ENCODE measurements around the gene TBC1D16. TPM values are rescaled to one million over a fixed set of nuclear protein-coding genes. Genes with fewer than 3 reads are reported as not detected.

TBC1D16 gene
- total RNA-seq, 4 donors from 2014 or later = 6.4 to 20.2 (median 11.5) TPM

DNA sequence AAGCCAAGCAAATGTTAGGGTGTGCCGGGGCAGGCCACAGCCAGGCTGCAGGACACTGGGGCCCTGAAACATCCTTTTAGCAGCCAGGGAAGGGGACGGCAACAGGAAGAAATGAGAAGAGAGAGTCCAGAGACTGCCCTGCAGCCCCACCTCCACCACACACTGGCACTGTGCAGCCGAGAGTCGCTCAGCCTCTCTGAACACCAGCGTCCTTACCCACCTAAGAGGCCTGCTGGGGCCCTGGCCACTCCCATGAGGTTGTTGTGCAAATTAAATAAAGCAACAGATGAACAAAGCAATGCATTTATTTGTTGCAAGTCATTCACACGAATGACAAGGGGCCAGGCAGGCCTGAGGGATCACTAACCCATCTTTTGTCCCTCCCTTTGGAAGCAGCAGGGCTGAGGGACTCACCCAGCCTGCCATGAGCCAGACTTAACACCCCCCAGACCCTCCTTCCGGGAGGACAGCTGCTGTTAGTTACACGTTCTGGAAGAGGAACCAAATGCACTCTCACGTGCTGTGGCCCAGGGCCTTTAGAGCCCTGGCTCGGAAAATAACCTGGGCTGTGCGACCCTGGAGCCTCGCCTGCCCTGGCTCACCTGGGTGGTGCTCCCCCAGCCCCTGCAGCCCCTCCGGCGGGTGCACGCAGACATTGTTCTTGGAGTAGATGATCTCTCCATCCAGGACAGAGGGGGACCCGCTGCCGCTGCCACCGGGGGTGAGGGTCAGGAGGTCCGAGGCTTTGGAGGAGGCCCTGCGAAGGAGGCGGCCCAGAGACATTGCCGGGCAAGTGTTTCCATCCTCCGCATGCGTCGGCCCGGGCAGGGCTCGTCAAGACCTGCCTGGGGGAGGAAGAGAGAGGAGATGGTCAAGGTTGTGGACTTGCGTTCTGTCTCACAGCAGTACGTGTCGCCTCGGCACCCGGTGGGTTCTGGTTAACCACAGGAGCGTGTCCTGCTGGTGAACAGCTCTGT, 22.6 kb downstream of the TBC1D16 start:
- Histone ChIP-seq H3K9me3 (no peaks in the 10 kb centered on the region), H3K4me1 (peaks cover 6 to 13% (median 7%) of the 10 kb centered on the region in 3 donors), H3K27me3 (no peaks in the 10 kb centered on the region), H3K27ac (no peak overlapping the region), H3K36me3 (peaks cover 7 to 46% (median 13%) of the 10 kb centered on the region in 3 donors), H3K4me3 (no peak overlapping the region)
- DNase-seq = no peak
- TF ChIP-seq, protein P1, sequence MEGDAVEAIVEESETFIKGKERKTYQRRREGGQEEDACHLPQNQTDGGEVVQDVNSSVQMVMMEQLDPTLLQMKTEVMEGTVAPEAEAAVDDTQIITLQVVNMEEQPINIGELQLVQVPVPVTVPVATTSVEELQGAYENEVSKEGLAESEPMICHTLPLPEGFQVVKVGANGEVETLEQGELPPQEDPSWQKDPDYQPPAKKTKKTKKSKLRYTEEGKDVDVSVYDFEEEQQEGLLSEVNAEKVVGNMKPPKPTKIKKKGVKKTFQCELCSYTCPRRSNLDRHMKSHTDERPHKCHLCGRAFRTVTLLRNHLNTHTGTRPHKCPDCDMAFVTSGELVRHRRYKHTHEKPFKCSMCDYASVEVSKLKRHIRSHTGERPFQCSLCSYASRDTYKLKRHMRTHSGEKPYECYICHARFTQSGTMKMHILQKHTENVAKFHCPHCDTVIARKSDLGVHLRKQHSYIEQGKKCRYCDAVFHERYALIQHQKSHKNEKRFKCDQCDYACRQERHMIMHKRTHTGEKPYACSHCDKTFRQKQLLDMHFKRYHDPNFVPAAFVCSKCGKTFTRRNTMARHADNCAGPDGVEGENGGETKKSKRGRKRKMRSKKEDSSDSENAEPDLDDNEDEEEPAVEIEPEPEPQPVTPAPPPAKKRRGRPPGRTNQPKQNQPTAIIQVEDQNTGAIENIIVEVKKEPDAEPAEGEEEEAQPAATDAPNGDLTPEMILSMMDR (IDR thresholded peaks at IDR 0.05) = no peak
- no peak for TF ChIP-seq POLR2A (IDR thresholded peaks at IDR 0.05)
- 81 to 86% methylated on average over 7 to 11 of the region's 33 CpGs for WGBS, 2 donors
- intact Hi-C loops (cut with DNase I) = no loop called here

DNA sequence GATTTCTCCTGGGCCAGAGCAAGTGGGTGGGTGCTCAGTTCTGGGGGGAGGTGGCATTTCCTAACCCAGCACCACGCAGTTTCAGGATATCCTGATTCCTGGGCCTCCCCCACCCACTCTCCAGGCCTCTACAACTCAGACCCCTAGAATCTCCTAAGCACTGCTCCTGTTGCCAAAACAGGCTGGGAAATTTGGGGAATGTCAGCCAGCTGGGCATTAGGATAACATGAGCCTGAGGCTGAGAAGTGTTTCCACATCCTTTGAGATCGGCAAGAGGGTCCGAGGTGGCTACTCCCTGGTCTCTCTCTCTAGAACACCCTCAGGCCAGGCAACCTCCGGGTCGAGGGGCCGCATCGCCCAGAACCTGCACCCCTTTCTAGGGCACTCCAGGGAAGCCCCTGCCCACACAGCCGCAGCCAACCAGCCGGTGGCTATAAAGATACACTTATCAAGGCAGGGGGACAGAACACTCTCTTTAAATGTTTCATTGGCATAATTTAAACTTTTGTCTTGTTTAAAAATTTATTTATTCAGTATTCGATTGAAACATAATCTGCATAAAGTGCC, 23.6 kb downstream of the TBC1D16 start:
- no peak for TF ChIP-seq POLR2A (IDR thresholded peaks at IDR 0.05)
- TF ChIP-seq, protein P1 (IDR thresholded peaks at IDR 0.05) = no peak
- intact Hi-C loops (cut with DNase I) = no loop called here
- H3K9me3 ChIP-seq = no peaks in the 10 kb centered on the region
- 88 to 90% methylated on average over 8 to 9 of the region's 10 CpGs for WGBS, 2 donors
- no peaks in the 10 kb centered on the region for H3K27me3 ChIP-seq
- peaks cover 6 to 13% (median 7%) of the 10 kb centered on the region in 3 donors for H3K4me1 ChIP-seq
- H3K36me3 ChIP-seq = peaks cover 7 to 53% (median 13%) of the 10 kb centered on the region in 3 donors
- H3K27ac ChIP-seq = no peak overlapping the region
- H3K4me3 ChIP-seq = no peak overlapping the region
- DNase-seq = no peak

DNA sequence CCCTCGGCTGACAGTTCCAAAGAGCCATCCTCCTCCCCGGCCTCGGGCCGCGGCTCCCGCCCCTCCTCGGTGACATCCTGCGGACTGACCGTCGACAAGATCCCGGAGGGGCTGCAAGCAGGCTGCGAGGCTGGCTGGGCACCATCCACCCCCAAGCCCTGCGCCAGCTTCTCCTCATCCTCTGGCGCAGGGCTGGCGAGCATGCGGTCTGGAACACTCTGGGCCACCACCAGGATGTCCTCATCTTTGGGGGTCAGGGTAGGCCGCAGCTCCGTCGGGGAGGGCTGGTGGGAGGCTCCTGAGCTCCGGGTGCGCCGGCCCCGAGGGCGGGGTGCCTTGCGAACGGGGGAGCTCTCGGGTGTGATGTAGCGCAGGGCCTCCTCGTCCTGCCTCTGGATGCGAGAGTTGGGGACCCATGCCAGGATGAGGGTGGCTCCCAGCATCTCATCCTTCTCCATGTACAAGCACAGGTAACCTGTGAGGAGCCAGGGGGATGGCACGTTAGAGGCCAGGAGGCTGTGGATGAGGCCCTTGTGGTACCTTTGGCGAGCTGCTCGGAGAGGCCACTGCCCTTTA, 25.3 kb downstream of the TBC1D16 start:
- no peak overlapping the region for H3K27ac ChIP-seq
- H3K4me1 ChIP-seq = peaks cover 6 to 21% (median 7%) of the 10 kb centered on the region in 3 donors
- H3K27me3 ChIP-seq = no peaks in the 10 kb centered on the region
- no peak overlapping the region for H3K4me3 ChIP-seq
- DNase-seq = no peak
- WGBS, 2 donors = 93% methylated on average over 25 of the region's 33 CpGs; no CpG with 5 or more reads in 1 of the 2 donors
- intact Hi-C loops (cut with DNase I) = no loop called here
- no peak for TF ChIP-seq POLR2A (IDR thresholded peaks at IDR 0.05)
- TF ChIP-seq, protein P1 (IDR thresholded peaks at IDR 0.05) = no peak
- H3K9me3 ChIP-seq = no peaks in the 10 kb centered on the region
- peaks cover 7 to 53% (median 13%) of the 10 kb centered on the region in 3 donors for H3K36me3 ChIP-seq

DNA sequence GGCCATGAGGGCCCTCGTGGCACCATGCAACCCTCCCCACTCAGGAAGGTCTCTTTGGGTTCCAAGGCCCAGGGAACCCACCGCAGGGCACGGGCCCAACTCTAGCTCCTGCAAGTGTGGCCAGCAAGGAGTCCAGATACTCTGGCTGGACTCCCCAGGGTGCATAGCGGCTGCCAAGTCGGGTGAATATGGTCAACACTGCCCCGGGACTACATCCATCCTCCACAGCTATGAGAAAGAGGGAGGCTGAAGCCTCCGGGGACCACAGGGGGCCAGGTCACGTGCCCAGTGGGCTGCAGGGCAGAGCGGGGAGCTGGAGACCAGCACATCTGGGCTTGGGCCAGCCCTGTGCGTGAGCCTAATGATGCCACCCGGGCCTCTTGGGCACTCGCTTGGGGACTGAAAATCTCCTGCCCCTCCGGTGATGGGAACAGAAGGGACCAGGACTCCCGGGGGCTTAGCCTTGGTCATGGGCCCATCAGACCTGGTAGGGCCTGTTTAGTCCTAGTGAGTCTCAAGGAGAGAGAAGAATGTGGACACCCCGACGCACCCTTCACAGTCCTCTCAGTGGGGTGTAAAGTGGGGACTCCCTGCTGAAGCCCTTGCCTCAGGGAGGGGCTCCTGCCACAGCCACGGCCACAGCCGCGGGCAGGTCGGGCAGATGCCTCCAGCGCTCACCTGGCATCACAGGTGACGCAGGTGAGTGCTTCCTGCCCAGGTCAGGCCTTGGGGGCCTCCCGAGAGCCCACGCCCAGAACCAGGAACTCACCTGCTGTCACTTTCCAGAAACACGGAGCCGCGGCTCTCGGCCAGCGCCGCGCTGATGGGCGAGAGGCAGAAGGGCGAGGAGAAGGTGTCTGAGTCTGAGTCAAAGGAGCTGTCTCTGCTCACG, 26.0 kb downstream of the TBC1D16 start:
- Histone ChIP-seq H3K4me3 (no peak overlapping the region), H3K27ac (no peak overlapping the region), H3K27me3 (no peaks in the 10 kb centered on the region), H3K36me3 (peaks cover 7 to 53% (median 13%) of the 10 kb centered on the region in 3 donors), H3K9me3 (no peaks in the 10 kb centered on the region), H3K4me1 (peaks cover 6 to 22% (median 7%) of the 10 kb centered on the region in 3 donors)
- WGBS, 2 donors = 70% methylated on average over 2 of the region's 34 CpGs; no CpG with 5 or more reads in 1 of the 2 donors
- DNase-seq = no peak
- TF ChIP-seq POLR2A (IDR thresholded peaks at IDR 0.05) = no peak
- TF ChIP-seq, protein P1 (IDR thresholded peaks at IDR 0.05) = no peak
- intact Hi-C loops (cut with DNase I) = no loop called here

Data from esophagus squamous epithelium (tissue), 5 donors.